Fibroblast of lung (primary cell): ENCODE measurements around the gene GSG1L2. TPM values are rescaled to one million over a fixed set of nuclear protein-coding genes. Genes with fewer than 3 reads are reported as not detected.

Experiments
- DNase-seq, 2 donors: peaks; one replicate each; pipeline versions ENCODE4 v3.0.0 to v3.0.0-alpha.2; 2010; ENCODE audit warnings: low read depth in 2 of 2
- H2AFZ ChIP-seq: 2 replicates; pipeline ENCODE4 v1.5.1; 2012; ENCODE audit warnings: low read length, control low read depth, inconsistent platforms
- H3K27ac ChIP-seq: 2 replicates; pipeline ENCODE4 v1.5.1; 2011; ENCODE audit warnings: low read length, control low read depth; ENCODE audit not compliant: insufficient read depth
- H3K27me3 ChIP-seq: 2 replicates; pipeline ENCODE4 v1.5.1; 2011; ENCODE audit warnings: mild to moderate bottlenecking, low read length; ENCODE audit not compliant: control insufficient read depth, insufficient read depth
- H3K36me3 ChIP-seq: 2 replicates; pipeline ENCODE4 v1.5.1; 2011; ENCODE audit warnings: low read length; ENCODE audit not compliant: control insufficient read depth, insufficient read depth
- H3K4me1 ChIP-seq: 2 replicates; pipeline ENCODE4 v1.5.1; 2011; ENCODE audit warnings: low read length; ENCODE audit not compliant: control insufficient read depth, insufficient read depth; ENCODE audit errors: extremely low read depth
- H3K4me2 ChIP-seq: 2 replicates; pipeline ENCODE4 v1.5.1; 2011; ENCODE audit warnings: low read length, control low read depth; ENCODE audit not compliant: insufficient read depth; ENCODE audit errors: extremely low read depth
- H3K4me3 ChIP-seq, 4 experiments: fragments of 200-600 bp in 1 of 4; sonication (generic) in 1 of 4; replicated peaks in 1 of 4; 2 replicates each; pipeline ENCODE4 v1.5.1; 2011 to 2016; ENCODE audit warnings: low read length in 4 of 4, low read depth in 3 of 4, mild to moderate bottlenecking in 3 of 4, control low read depth in 2 of 4, inconsistent platforms in 1 of 4, mixed read lengths in 1 of 4; ENCODE audit not compliant: insufficient read depth in 1 of 4; ENCODE audit errors: control extremely low read depth in 1 of 4
- H3K79me2 ChIP-seq: 2 replicates; pipeline ENCODE4 v1.5.1; 2012; ENCODE audit warnings: mild to moderate bottlenecking, low read length, inconsistent platforms; ENCODE audit not compliant: control insufficient read depth, insufficient read depth
- H3K9ac ChIP-seq: 2 replicates; pipeline ENCODE4 v1.5.1; 2011; ENCODE audit warnings: mild to moderate bottlenecking, low read length, control low read depth; ENCODE audit not compliant: insufficient read depth
- H3K9me3 ChIP-seq: 2 replicates; pipeline ENCODE4 v1.5.1; 2012; ENCODE audit warnings: low read depth, low read length; ENCODE audit not compliant: control insufficient read depth, insufficient read depth
- H4K20me1 ChIP-seq: 2 replicates; pipeline ENCODE4 v1.5.1; 2011; ENCODE audit warnings: low read length; ENCODE audit not compliant: control insufficient read depth, insufficient read depth; ENCODE audit errors: extremely low read depth
- CTCF ChIP-seq, 2 donors: IDR thresholded peaks in 1 of 2; conservative IDR thresholded peaks in 1 of 2; 1 replicate in 1 of 2; 2 replicates in 1 of 2; pipeline ENCODE4 v1.5.1; 2011 to 2012; ENCODE audit warnings: low read length in 2 of 2, control low read depth in 1 of 2, inconsistent platforms in 1 of 2, low read depth in 1 of 2, mild to moderate bottlenecking in 1 of 2
- EZH2 ChIP-seq: IDR thresholded peaks from 2 replicates; pipeline ENCODE4 v1.5.1; 2012; ENCODE audit warnings: low read length, control low read depth, mild to moderate bottlenecking; ENCODE audit errors: missing control alignments
- polyA plus RNA-seq, 2 donors: library from polyadenylated mRNA; depleted of rRNA in 1 of 2; stranded (reverse) in 1 of 2; unstranded in 1 of 2; fragments of >200 nt; gene quantifications; 2 replicates each; pipeline ENCODE4 v1.2.1, GENCODE V29; 2011 to 2012; ENCODE audit warnings: missing spikeins in 1 of 2
- total RNA-seq: library from RNA; depleted of rRNA; stranded (reverse); fragments of >200 nt; gene quantifications from 2 replicates; pipeline ENCODE4 v1.2.1, GENCODE V29; 2014

Gene GSG1L2
- total and polyA plus RNA-seq, 2 donors (not counting 1 experiment from before 2014, with no cell fraction given): not detected

GRCh38 chr17:9837551-9838471 lies 15.9 kb upstream of the GSG1L2 start:
- no peak overlapping the region for H2AFZ ChIP-seq
- no peak overlapping the region for H3K4me2 ChIP-seq
- TF ChIP-seq CTCF (conservative IDR thresholded peaks at IDR 0.05 in 1 of 2, IDR thresholded peaks at IDR 0.05 in 1 of 2; ENCODE audit: low read depth in 1 of 2, low read length in 2 of 2): no peak
- TF ChIP-seq EZH2: no peak
- H3K27me3 ChIP-seq: no peaks in the 10 kb centered on the region
- H3K79me2 ChIP-seq: no peaks in the 10 kb centered on the region
- H3K36me3 ChIP-seq: no peaks in the 10 kb centered on the region
- H3K9ac ChIP-seq: no peak overlapping the region
- no peaks in the 10 kb centered on the region for H3K9me3 ChIP-seq
- H3K27ac ChIP-seq: no peak overlapping the region
- peak; percentile 84 to 95 for DNase-seq
- no peaks in the 10 kb centered on the region for H3K4me1 ChIP-seq
- peak overlapping the region in 1 of 4 experiments; percentile 34 for H3K4me3 ChIP-seq
- no peaks in the 10 kb centered on the region for H4K20me1 ChIP-seq

GRCh38 chr17:9833922-9834321 lies 12.0 kb upstream of the GSG1L2 start:
- Histone ChIP-seq H3K79me2 (no peaks in the 10 kb centered on the region), H3K27me3 (no peaks in the 10 kb centered on the region), H3K27ac (no peak overlapping the region), H3K4me1 (no peaks in the 10 kb centered on the region), H3K9ac (no peak overlapping the region), H3K4me3 (no peak overlapping the region), H3K4me2 (no peak overlapping the region), H2AFZ (no peak overlapping the region), H3K9me3 (no peaks in the 10 kb centered on the region), H4K20me1 (no peaks in the 10 kb centered on the region), H3K36me3 (no peaks in the 10 kb centered on the region)
- no peak for DNase-seq
- TF ChIP-seq CTCF (conservative IDR thresholded peaks at IDR 0.05 in 1 of 2, IDR thresholded peaks at IDR 0.05 in 1 of 2; ENCODE audit: low read depth in 1 of 2, low read length in 2 of 2): no peak
- no peak for TF ChIP-seq EZH2

DNA sequence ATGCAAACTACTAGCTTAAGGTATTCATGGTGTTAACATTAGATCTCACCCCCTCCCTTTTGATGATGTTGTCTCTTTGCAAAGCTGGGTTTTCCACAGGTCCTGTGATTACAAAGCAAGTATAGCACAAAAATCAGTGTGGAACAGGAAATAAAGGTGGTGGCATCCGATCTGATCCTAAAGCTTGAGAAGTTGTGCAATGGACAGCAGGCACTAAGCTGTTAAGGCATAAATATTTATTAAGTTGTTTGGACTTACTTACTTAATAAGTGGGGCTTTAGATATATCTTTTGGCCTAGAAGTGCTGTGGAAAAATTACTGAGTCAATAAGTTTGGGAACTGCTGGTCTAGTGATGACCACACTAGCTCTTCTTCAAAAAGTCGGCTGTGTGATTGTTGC lies 8.8 kb upstream of the GSG1L2 start:
- Histone ChIP-seq H3K9ac (no peak overlapping the region), H3K4me1 (no peaks in the 10 kb centered on the region), H3K27ac (no peak overlapping the region), H3K4me2 (no peak overlapping the region), H3K36me3 (no peaks in the 10 kb centered on the region), H4K20me1 (no peaks in the 10 kb centered on the region), H3K27me3 (no peaks in the 10 kb centered on the region), H2AFZ (no peak overlapping the region), H3K79me2 (no peaks in the 10 kb centered on the region), H3K4me3 (no peak overlapping the region), H3K9me3 (no peaks in the 10 kb centered on the region)
- no peak for DNase-seq
- TF ChIP-seq EZH2 (no peak), CTCF (conservative IDR thresholded peaks at IDR 0.05 in 1 of 2, IDR thresholded peaks at IDR 0.05 in 1 of 2; ENCODE audit: low read depth in 1 of 2, low read length in 2 of 2) (no peak)
